Breast epithelium (tissue), 4 donors: Measurements from ENCODE around the gene SULT1C2. TPM values are rescaled to one million over a fixed set of nuclear protein-coding genes. Genes with fewer than 3 reads are reported as not detected.
"Not testable (repeated sequence)": the region's sequence is repeated elsewhere in the genome, so short reads cannot be mapped to it uniquely, and the experiment has no call there.

Experiments used
- DNase-seq, 2 donors: peaks; one replicate each; pipeline ENCODE4 v3.0.0-alpha.2; 2019; ENCODE audit warnings: low spot score in 2 of 2
- H3K27ac ChIP-seq, 2 donors: fragments of 200-600 bp; sonication (generic) in 1 of 2; one replicate each; pipeline ENCODE4 v1.5.1; 2016 to 2019; ENCODE audit warnings: mild to moderate bottlenecking in 1 of 2
- H3K27me3 ChIP-seq, 2 donors: fragments of 200-600 bp; sonication (generic) in 1 of 2; one replicate each; pipeline versions ENCODE4 v1.5.1 to v1.6.0; 2017 to 2019; ENCODE audit warnings: control low read depth in 1 of 2, mild to moderate bottlenecking in 1 of 2
- H3K36me3 ChIP-seq: fragments of 200-600 bp; one replicate; pipeline ENCODE4 v1.5.1; 2019
- H3K4me1 ChIP-seq, 2 donors: fragments of 200-600 bp; sonication (generic); one replicate each; pipeline ENCODE4 v1.5.1; 2016 to 2019; ENCODE audit warnings: control low read depth in 1 of 2
- H3K4me3 ChIP-seq, 3 donors: fragments of 200-600 bp; sonication (generic); 1 replicate in 2 of 3; 2 replicates in 1 of 3; pipeline ENCODE4 v1.5.1; 2016 to 2019; ENCODE audit warnings: mild to moderate bottlenecking in 3 of 3, moderate library complexity in 2 of 3
- H3K9me3 ChIP-seq, 2 donors: fragments of 200-600 bp; sonication (generic) in 1 of 2; one replicate each; pipeline ENCODE4 v1.5.1; 2016 to 2019; ENCODE audit warnings: control low read depth in 1 of 2
- CTCF ChIP-seq, 3 donors: fragments of 450-650 bp; IDR thresholded peaks; one replicate each; pipeline ENCODE4 v1.5.1; 2016 to 2017; ENCODE audit warnings: antibody characterized with exemption in 3 of 3, mild to moderate bottlenecking in 3 of 3, moderate library complexity in 3 of 3
- POLR2A ChIP-seq: fragments of 450-650 bp; IDR thresholded peaks from one replicate; pipeline ENCODE4 v1.6.1; 2016; ENCODE audit warnings: antibody characterized with exemption, mild to moderate bottlenecking, moderate library complexity
- POLR2AphosphoS5 ChIP-seq, 3 donors: sonication (generic); formaldehyde crosslinking; IDR thresholded peaks; one replicate each; pipeline ENCODE4 v1.6.1; 2017; ENCODE audit warnings: antibody characterized with exemption in 3 of 3
- intact Hi-C: fragments of 100-400 bp; cut with DNase I; formaldehyde crosslinking; loops from one replicate; pipeline ENCODE4 v1.15.1; 2023; ENCODE audit warnings: low total_unique reads
- total RNA-seq, 3 donors: library from RNA; depleted of rRNA; stranded (reverse); fragments of >200 nt; gene quantifications; one replicate each; pipeline ENCODE4 v1.1.0, GENCODE V29; 2016

The SULT1C2 gene
- total RNA-seq, 3 donors from 2014 or later: 1.2 to 1.9 TPM; not detected in 1

GRCh38 chr2:108349571-108349928, 60.9 kb downstream of the SULT1C2 start:
- H3K4me3 ChIP-seq: no peak overlapping the region
- no peaks in the 10 kb centered on the region for H3K9me3 ChIP-seq
- intact Hi-C loops: no loop called here
- no peaks in the 10 kb centered on the region for H3K36me3 ChIP-seq
- H3K27ac ChIP-seq: no peak overlapping the region
- TF ChIP-seq POLR2AphosphoS5 (IDR thresholded peaks at IDR 0.05): no peak
- TF ChIP-seq POLR2A: no peak
- no peaks in the 10 kb centered on the region for H3K27me3 ChIP-seq
- no peak for DNase-seq
- no peaks in the 10 kb centered on the region for H3K4me1 ChIP-seq

GRCh38 chr2:108351889-108352288, 63.2 kb downstream of the SULT1C2 start:
- no peak for TF ChIP-seq CTCF (IDR thresholded peaks at IDR 0.05)
- TF ChIP-seq POLR2AphosphoS5 (IDR thresholded peaks at IDR 0.05): no peak
- no peak for TF ChIP-seq POLR2A
- Histone ChIP-seq H3K36me3 (no peaks in the 10 kb centered on the region), H3K27ac (no peak overlapping the region), H3K9me3 (no peaks in the 10 kb centered on the region), H3K4me3 (no peak overlapping the region), H3K4me1 (no peaks in the 10 kb centered on the region), H3K27me3 (no peaks in the 10 kb centered on the region)
- intact Hi-C loops: no loop called here
- no peak for DNase-seq

GRCh38 chr2:108354136-108354535, 65.4 kb downstream of the SULT1C2 start:
- H3K27ac ChIP-seq: no peak overlapping the region
- no peaks in the 10 kb centered on the region for H3K4me1 ChIP-seq
- TF ChIP-seq CTCF (IDR thresholded peaks at IDR 0.05): no peak
- no peak for TF ChIP-seq POLR2A
- TF ChIP-seq POLR2AphosphoS5 (IDR thresholded peaks at IDR 0.05): no peak
- no peaks in the 10 kb centered on the region for H3K36me3 ChIP-seq
- H3K4me3 ChIP-seq: no peak overlapping the region
- no peaks in the 10 kb centered on the region for H3K27me3 ChIP-seq
- no peaks in the 10 kb centered on the region for H3K9me3 ChIP-seq
- intact Hi-C loops: no loop called here
- no peak for DNase-seq

- no peak for DNase-seq
- Histone ChIP-seq H3K4me3 (no peak overlapping the region), H3K4me1 (no peaks in the 10 kb centered on the region), H3K36me3 (no peaks in the 10 kb centered on the region), H3K27me3 (no peaks in the 10 kb centered on the region), H3K9me3 (no peaks in the 10 kb centered on the region), H3K27ac (no peak overlapping the region)
- no peak for TF ChIP-seq POLR2A
- no peak for TF ChIP-seq POLR2AphosphoS5 (IDR thresholded peaks at IDR 0.05)
- TF ChIP-seq CTCF (IDR thresholded peaks at IDR 0.05): no peak
- intact Hi-C loops: no loop called here
Observed at GRCh38 chr2:108355906-108356734, 67.4 kb downstream of the SULT1C2 start.

- H3K27me3 ChIP-seq, intact Hi-C loops, DNase-seq, H3K4me3 ChIP-seq, H3K9me3 ChIP-seq, H3K36me3 ChIP-seq, H3K27ac ChIP-seq, H3K4me1 ChIP-seq: not testable (repeated sequence)
Observed at GRCh38 chr2:108359336-108359735, 70.6 kb downstream of the SULT1C2 start.

Other genes with a start within 250 kb of the SULT1C2 start
- gene SULT1C3, start 48.9 kb upstream of the SULT1C2 start, total RNA-seq: 1 to 10 TPM in 1 of 3 donors, under 1 TPM in 1, not detected in 1; 0.66 to 2.0 TPM
- 10 to 100 TPM in 1 of 3 donors, 1 to 10 TPM in 2; 1.4 to 19.8 (median 5.9) TPM for gene SULT1C4, start 89.1 kb downstream of the SULT1C2 start, total RNA-seq
- gene GCC2, start 160.3 kb downstream of the SULT1C2 start, total RNA-seq: 10 to 100 TPM; 26.4 to 97.6 (median 63.3) TPM
- gene LIMS1, start 245.6 kb downstream of the SULT1C2 start, total RNA-seq: 100 to 1,000 TPM in 1 of 3 donors, 10 to 100 TPM in 2; 66.5 to 123 (median 93.1) TPM